GM23248 (cell line): ENCODE measurements around the gene SERTM2. TPM values are rescaled to one million over a fixed set of nuclear protein-coding genes. Genes with fewer than 3 reads are reported as not detected.

Source experiments
- DNase-seq: peaks from one replicate; pipeline ENCODE4 v3.0.0-alpha.2; 2015
- H2AFZ ChIP-seq: fragments of 200-600 bp; sonication (generic); 2 replicates; pipeline ENCODE4 v1.6.1; 2016; ENCODE audit warnings: antibody characterized with exemption
- H3F3A ChIP-seq: fragments of 200-600 bp; sonication (generic); 2 replicates; pipeline ENCODE4 v1.6.1; 2016; ENCODE audit warnings: mild to moderate bottlenecking, antibody characterized with exemption, mixed run types; ENCODE audit not compliant: insufficient read depth
- H3K27ac ChIP-seq: fragments of 200-600 bp; sonication (generic); 2 replicates; pipeline ENCODE4 v1.5.1; 2016; ENCODE audit warnings: mild to moderate bottlenecking
- H3K27me3 ChIP-seq: fragments of 200-600 bp; sonication (generic); replicated peaks from 2 replicates; pipeline ENCODE4 v1.6.1; 2016; ENCODE audit warnings: mild to moderate bottlenecking; ENCODE audit not compliant: insufficient read depth
- H3K36me3 ChIP-seq: fragments of 200-600 bp; sonication (generic); 2 replicates; pipeline ENCODE4 v1.6.1; 2016; ENCODE audit warnings: low read depth, mild to moderate bottlenecking
- H3K4me1 ChIP-seq: fragments of 200-600 bp; sonication (generic); 2 replicates; pipeline ENCODE4 v1.6.1; 2016; ENCODE audit warnings: mild to moderate bottlenecking; ENCODE audit not compliant: insufficient read depth
- H3K4me2 ChIP-seq: fragments of 200-600 bp; sonication (generic); one replicate; pipeline ENCODE4 v1.6.1; 2016; ENCODE audit warnings: mild to moderate bottlenecking; ENCODE audit not compliant: unreplicated experiment
- H3K4me3 ChIP-seq: fragments of 200-600 bp; sonication (generic); 2 replicates; pipeline ENCODE4 v1.5.1; 2016; ENCODE audit warnings: mild to moderate bottlenecking
- H3K79me2 ChIP-seq: fragments of 200-600 bp; sonication (generic); 2 replicates; pipeline ENCODE4 v1.6.1; 2016; ENCODE audit warnings: mild to moderate bottlenecking; ENCODE audit not compliant: insufficient read depth
- H3K9ac ChIP-seq: fragments of 200-600 bp; sonication (generic); 2 replicates; pipeline ENCODE4 v1.6.1; 2016; ENCODE audit warnings: mild to moderate bottlenecking
- H3K9me2 ChIP-seq: fragments of 200-600 bp; sonication (generic); 2 replicates; pipeline ENCODE4 v1.6.1; 2016; ENCODE audit warnings: mixed run types, mild to moderate bottlenecking, moderate library complexity; ENCODE audit not compliant: insufficient read depth
- H3K9me3 ChIP-seq: fragments of 200-600 bp; sonication (generic); one replicate; pipeline ENCODE4 v1.6.1; 2017; ENCODE audit warnings: low read depth
- H4K20me1 ChIP-seq: fragments of 200-600 bp; sonication (generic); 2 replicates; pipeline ENCODE4 v1.6.0; 2016; ENCODE audit not compliant: insufficient read depth
- EZH2 ChIP-seq: fragments of 200-600 bp; sonication (generic); IDR thresholded peaks from 2 replicates; pipeline ENCODE4 v1.6.1; 2018; ENCODE audit warnings: antibody characterized with exemption, mild to moderate bottlenecking; ENCODE audit not compliant: insufficient read depth, poor library complexity, severe bottlenecking
- EZH2phosphoT487 ChIP-seq: fragments of 200-600 bp; sonication (generic); IDR thresholded peaks from 2 replicates; pipeline ENCODE4 v1.6.1; 2018; ENCODE audit warnings: antibody characterized with exemption, moderate library complexity, mild to moderate bottlenecking, low read depth; ENCODE audit not compliant: insufficient read depth
- WGBS, 2 experiments: methylation state at CpG; one replicate each; pipeline ENCODE4 v1.1.6; 2015 to 2017; ENCODE audit warnings: low lambda C conversion rate in 2 of 2, low coverage in 1 of 2; ENCODE audit errors: missing lambda C conversion rate in 2 of 2; 5-methylcytosine and 5-hydroxymethylcytosine counted together
- in situ Hi-C: fragments of 300-500 bp; cut with MboI; formaldehyde crosslinking; loops from 2 replicates; pipeline ENCODE4 v1.15.0; 2020
- polyA plus RNA-seq: library from polyadenylated mRNA; unstranded; fragments of >200 nt; fragmentation: Nextera tagmentation; extraction: Ambion mirVana; gene quantifications from 2 replicates; pipeline ENCODE4 v1.2.1, GENCODE V29; 2016
- total RNA-seq: library from RNA; depleted of rRNA; stranded (reverse); fragments of >200 nt; shearing (Covaris generic); gene quantifications from 2 replicates; pipeline ENCODE4 v1.2.3, GENCODE V29; 2014; rRNA removed

Gene SERTM2
- total RNA-seq, result not detected in 2 replicates
- not detected in 2 replicates for polyA plus RNA-seq

DNA sequence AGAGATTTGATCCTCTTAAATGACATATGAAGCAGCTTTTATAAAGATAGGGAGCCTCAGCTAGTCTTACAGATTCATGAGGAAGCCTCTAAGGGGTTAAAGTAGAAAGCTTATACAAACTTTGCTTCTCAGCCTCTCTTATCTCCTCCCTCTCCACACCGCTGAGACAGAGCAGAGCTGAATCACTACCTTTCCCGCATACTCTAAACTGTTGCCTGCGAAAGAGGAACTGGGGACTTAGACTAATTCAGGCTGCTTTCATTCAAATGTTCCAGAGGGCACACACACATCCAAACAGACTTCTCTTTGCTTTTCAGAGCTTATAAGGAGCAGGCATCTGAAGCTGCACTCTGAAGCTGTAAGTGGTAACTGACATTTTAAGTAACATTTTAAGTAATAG, at the start of gene SERTM2:
TSS of gene SERTM2 (plus strand) at position 169 of the 400 bp plus-strand sequence. CDS start 7,213 bp downstream, outside the sequence.
- no peak for TF ChIP-seq EZH2
- TF ChIP-seq EZH2phosphoT487, result no peak
- H3K36me3 ChIP-seq, result no peaks in the 10 kb centered on the region
- DNase-seq, result no peak
- H3K79me2 ChIP-seq, result no peaks in the 10 kb centered on the region
- no peaks in the 10 kb centered on the region for H3K27me3 ChIP-seq
- no peak within 1 kb of the TSS for H3K4me3 ChIP-seq
- H3K4me1 ChIP-seq, result no peaks in the 10 kb centered on the region
- no peaks in the 10 kb centered on the region for H4K20me1 ChIP-seq
- in situ Hi-C loops, result no loop called here
- H2AFZ ChIP-seq, result no peak within 1 kb of the TSS
- 0 to 10% methylated on average over 3 of the region's 3 CpGs for WGBS, 2 experiments
- no peaks in the 10 kb centered on the region for H3F3A ChIP-seq
- H3K4me2 ChIP-seq, result no peak within 1 kb of the TSS
- no peak within 1 kb of the TSS for H3K27ac ChIP-seq
- no peaks in the 10 kb centered on the region for H3K9me3 ChIP-seq
- H3K9ac ChIP-seq, result no peak within 1 kb of the TSS
- no peaks in the 10 kb centered on the region for H3K9me2 ChIP-seq

DNA sequence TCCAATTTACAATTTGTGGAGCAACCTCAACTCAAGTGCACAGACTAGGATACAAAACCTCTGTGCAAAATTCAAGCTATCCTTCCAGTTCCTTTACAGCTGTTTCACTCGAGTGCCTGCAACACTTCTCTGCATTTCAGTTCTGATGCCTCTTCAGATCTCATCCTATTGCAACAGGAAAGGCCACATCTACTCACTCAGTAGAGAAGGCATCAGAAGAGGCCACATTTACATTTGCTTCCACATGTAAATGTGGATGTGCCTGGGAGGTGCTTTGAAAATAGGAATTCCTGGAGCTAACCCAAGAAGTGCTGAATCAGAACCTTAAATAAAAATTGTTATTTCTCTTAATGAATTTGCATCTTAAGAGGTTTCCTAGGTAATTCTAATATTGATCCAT, 45.8 kb upstream of the SERTM2 start:
- H3K4me2 ChIP-seq, result no peak overlapping the region
- H3K27ac ChIP-seq, result no peak overlapping the region
- no peaks in the 10 kb centered on the region for H3K79me2 ChIP-seq
- H3K36me3 ChIP-seq, result no peaks in the 10 kb centered on the region
- DNase-seq, result no peak
- H3F3A ChIP-seq, result no peaks in the 10 kb centered on the region
- no peaks in the 10 kb centered on the region for H3K9me3 ChIP-seq
- H2AFZ ChIP-seq, result no peak overlapping the region
- H4K20me1 ChIP-seq, result no peaks in the 10 kb centered on the region
- no peak overlapping the region for H3K4me3 ChIP-seq
- H3K9ac ChIP-seq, result no peak overlapping the region
- H3K4me1 ChIP-seq, result no peaks in the 10 kb centered on the region
- no peaks in the 10 kb centered on the region for H3K9me2 ChIP-seq
- in situ Hi-C loops, result no loop called here
- WGBS, 2 experiments, result 36 to 43% methylated on average over 1 of the region's 1 CpG
- TF ChIP-seq EZH2phosphoT487 (no peak), EZH2 (no peak)
- no peaks in the 10 kb centered on the region for H3K27me3 ChIP-seq

GRCh38 chrX:111467896-111468295, 43.5 kb upstream of the SERTM2 start:
- in situ Hi-C loops, result no loop called here
- Histone ChIP-seq H3K79me2 (no peaks in the 10 kb centered on the region), H4K20me1 (no peaks in the 10 kb centered on the region), H3K36me3 (no peaks in the 10 kb centered on the region), H3K4me3 (no peak overlapping the region), H3F3A (no peaks in the 10 kb centered on the region), H3K9me2 (no peaks in the 10 kb centered on the region), H3K4me2 (no peak overlapping the region), H3K9ac (no peak overlapping the region), H3K9me3 (no peaks in the 10 kb centered on the region), H3K27me3 (no peaks in the 10 kb centered on the region), H2AFZ (no peak overlapping the region), H3K27ac (no peak overlapping the region), H3K4me1 (no peaks in the 10 kb centered on the region)
- 0% methylated on average over 1 of the region's 1 CpG for WGBS, 2 experiments
- TF ChIP-seq EZH2phosphoT487 (no peak), EZH2 (no peak)
- no peak for DNase-seq

DNA sequence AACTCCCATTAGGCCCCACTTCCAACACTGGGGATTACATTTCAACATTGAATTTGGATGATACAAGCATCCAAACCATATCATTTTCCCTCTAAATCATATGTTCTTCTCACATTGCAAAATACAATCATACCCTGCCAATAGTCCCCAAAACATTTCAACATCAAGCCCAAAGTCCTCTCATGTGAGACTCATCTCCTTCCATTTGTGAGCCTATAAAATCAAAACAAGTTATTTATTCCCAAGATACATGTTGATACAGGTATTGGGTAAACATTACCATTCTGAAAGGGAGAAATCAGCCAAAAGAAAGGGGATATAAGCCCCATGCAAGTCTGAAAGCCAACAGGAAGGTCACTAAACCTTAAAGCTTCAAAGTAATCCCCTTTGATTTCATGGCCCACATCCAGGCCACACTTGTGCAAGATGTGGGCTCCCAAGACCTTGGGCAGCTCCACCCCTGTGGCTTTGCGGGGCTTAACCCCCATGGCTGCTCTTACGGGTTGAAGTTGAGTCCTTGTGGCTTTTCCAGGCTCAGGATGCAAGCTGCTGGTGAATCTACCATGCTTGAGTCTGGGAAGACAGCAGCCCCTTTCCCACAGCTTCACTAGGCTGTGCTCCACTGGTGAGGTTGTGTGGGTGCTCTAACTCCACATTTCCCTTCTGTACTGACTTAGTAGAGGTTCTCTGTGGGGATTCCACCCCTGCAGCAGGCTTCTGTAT, 40.6 kb upstream of the SERTM2 start:
- in situ Hi-C loops, result no loop called here
- H3K36me3 ChIP-seq, result no peaks in the 10 kb centered on the region
- H3K9ac ChIP-seq, result no peak overlapping the region
- H3K27me3 ChIP-seq, result no peaks in the 10 kb centered on the region
- H3K27ac ChIP-seq, result no peak overlapping the region
- H3K9me3 ChIP-seq, result no peaks in the 10 kb centered on the region
- no peaks in the 10 kb centered on the region for H3K9me2 ChIP-seq
- no peaks in the 10 kb centered on the region for H3K4me1 ChIP-seq
- no peaks in the 10 kb centered on the region for H4K20me1 ChIP-seq
- WGBS, 2 experiments, result 33 to 50% methylated on average over 1 to 2 of the region's 2 CpGs
- no peak overlapping the region for H3K4me2 ChIP-seq
- no peaks in the 10 kb centered on the region for H3F3A ChIP-seq
- no peaks in the 10 kb centered on the region for H3K79me2 ChIP-seq
- H2AFZ ChIP-seq, result no peak overlapping the region
- TF ChIP-seq EZH2phosphoT487 (no peak), EZH2 (no peak)
- H3K4me3 ChIP-seq, result no peak overlapping the region
- no peak for DNase-seq
